OCI-LY3 (cell line): ENCODE results near the gene GIMAP8.

Source experiments
- H2AFZ ChIP-seq: fragments of 200-600, 300-600 bp; shearing (Covaris generic); 2 replicates; pipeline ENCODE4 v1.6.0; 2014; ENCODE audit warnings: antibody characterized with exemption, low read depth, low read length
- H3K27ac ChIP-seq: fragments of 200-600, 300-600 bp; sonication (generic); 2 replicates; pipeline ENCODE4 v1.5.1; 2014; ENCODE audit warnings: mild to moderate bottlenecking, low read length, moderate library complexity, mixed read lengths
- H3K27me3 ChIP-seq: fragments of 200-600, 300-600 bp; sonication (generic); 2 replicates; pipeline ENCODE4 v1.6.1; 2014; ENCODE audit warnings: low read depth, low read length, mixed read lengths
- H3K36me3 ChIP-seq: fragments of 200-600, 300-600 bp; sonication (generic); replicated peaks from 2 replicates; pipeline ENCODE3; 2014; ENCODE audit warnings: low read depth, low read length, mixed read lengths
- H3K4me1 ChIP-seq: fragments of 300-600, 200-600 bp; sonication (generic); 2 replicates; pipeline ENCODE4 v1.6.1; 2014; ENCODE audit warnings: low read length, mixed read lengths
- H3K4me2 ChIP-seq: fragments of 200-600, 300-600 bp; sonication (generic); 2 replicates; pipeline ENCODE4 v1.6.1; 2014; ENCODE audit warnings: low read length, mixed read lengths
- H3K4me3 ChIP-seq: fragments of 300-600, 200-600 bp; sonication (generic); 2 replicates; pipeline ENCODE4 v1.5.1; 2014; ENCODE audit warnings: antibody characterized with exemption, mild to moderate bottlenecking, low read length, moderate library complexity
- H3K79me2 ChIP-seq: fragments of 300-600, 200-600 bp; shearing (Covaris generic); 2 replicates; pipeline ENCODE4 v1.6.1; 2014; ENCODE audit warnings: mild to moderate bottlenecking, low read length, mixed read lengths
- H3K9ac ChIP-seq: fragments of 300-600, 200-600 bp; shearing (Covaris generic); 2 replicates; pipeline ENCODE4 v1.6.0; 2014; ENCODE audit warnings: mild to moderate bottlenecking, low read length, moderate library complexity
- H3K9me3 ChIP-seq: fragments of 200-600, 300-600 bp; shearing (Covaris generic); 2 replicates; pipeline ENCODE4 v1.6.1; 2014; ENCODE audit warnings: low read length, mixed read lengths; ENCODE audit not compliant: insufficient read depth
- H4K20me1 ChIP-seq: fragments of 200-600, 300-600 bp; sonication (generic); 2 replicates; pipeline ENCODE4 v1.6.1; 2016; ENCODE audit warnings: low read length, mixed read lengths; ENCODE audit not compliant: insufficient read depth
- EZH2phosphoT487 ChIP-seq: fragments of 200-600 bp; shearing (Covaris generic); IDR thresholded peaks from 2 replicates; pipeline ENCODE4 v1.6.1; 2018; ENCODE audit warnings: antibody characterized with exemption, mixed run types, low read depth
- TF ChIP-seq, protein P1 (sequence below): fragments of 200-600, 300-600 bp; sonication (generic); IDR thresholded peaks from 2 replicates; pipeline ENCODE4 v1.5.1; 2014; ENCODE audit warnings: antibody characterized with exemption, low read length, low read depth

The GIMAP8 gene

DNA sequence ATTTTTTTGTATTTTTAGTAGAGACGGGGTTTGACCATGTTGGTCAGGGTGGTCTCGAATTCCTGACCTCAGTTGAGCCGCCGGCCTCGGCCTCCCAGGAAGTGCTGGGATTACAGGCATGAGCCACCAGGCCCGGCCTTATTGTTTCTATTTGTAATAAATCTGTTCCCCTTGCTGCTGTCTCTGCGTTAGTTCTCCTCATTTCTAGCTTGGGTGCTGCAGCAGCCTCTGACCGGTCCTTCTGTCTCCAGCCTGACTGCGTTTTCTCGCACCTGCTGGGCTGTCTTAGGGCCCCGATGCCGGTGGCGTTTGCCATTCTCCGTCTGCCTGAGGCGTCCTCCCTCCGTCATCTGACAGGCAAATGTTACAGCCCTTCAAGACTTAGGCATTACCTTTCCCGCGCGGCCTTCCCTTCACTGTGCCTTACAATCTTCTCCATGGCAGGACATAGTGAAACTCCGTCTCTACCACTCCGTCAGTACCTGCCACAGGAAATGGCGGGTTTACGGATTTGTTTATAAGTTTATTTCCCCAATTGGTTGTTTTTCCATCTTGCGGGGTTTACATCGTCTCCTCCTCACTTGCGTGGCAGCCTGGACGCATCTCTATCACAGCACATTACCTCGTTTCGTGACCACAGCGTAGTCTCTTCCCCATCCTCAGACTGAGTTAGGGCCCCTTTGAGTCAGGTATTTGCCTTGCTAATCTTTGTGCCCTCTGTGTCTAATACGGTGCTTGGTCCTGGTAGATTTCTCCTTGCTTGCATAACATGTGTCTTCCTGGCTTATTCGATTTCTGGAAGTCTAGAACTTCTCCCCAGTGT lies 2.3 kb upstream of the GIMAP8 start:
- Histone ChIP-seq H3K36me3 (no peaks in the 10 kb centered on the region), H4K20me1 (no peaks in the 10 kb centered on the region), H3K27ac (peak overlapping the region; percentile 39), H3K4me2 (peak overlapping the region; percentile 86), H3K4me1 (peaks cover 13% of the 10 kb centered on the region), H3K79me2 (no peaks in the 10 kb centered on the region), H3K4me3 (peak overlapping the region; percentile 69), H3K27me3 (peaks cover 14% of the 10 kb centered on the region), H3K9me3 (no peaks in the 10 kb centered on the region), H3K9ac (peak overlapping the region; percentile 41; the same call in 1 of the 2 replicates), H2AFZ (peak overlapping the region; percentile 81)
- no peak for TF ChIP-seq EZH2phosphoT487
- TF ChIP-seq, protein P1, sequence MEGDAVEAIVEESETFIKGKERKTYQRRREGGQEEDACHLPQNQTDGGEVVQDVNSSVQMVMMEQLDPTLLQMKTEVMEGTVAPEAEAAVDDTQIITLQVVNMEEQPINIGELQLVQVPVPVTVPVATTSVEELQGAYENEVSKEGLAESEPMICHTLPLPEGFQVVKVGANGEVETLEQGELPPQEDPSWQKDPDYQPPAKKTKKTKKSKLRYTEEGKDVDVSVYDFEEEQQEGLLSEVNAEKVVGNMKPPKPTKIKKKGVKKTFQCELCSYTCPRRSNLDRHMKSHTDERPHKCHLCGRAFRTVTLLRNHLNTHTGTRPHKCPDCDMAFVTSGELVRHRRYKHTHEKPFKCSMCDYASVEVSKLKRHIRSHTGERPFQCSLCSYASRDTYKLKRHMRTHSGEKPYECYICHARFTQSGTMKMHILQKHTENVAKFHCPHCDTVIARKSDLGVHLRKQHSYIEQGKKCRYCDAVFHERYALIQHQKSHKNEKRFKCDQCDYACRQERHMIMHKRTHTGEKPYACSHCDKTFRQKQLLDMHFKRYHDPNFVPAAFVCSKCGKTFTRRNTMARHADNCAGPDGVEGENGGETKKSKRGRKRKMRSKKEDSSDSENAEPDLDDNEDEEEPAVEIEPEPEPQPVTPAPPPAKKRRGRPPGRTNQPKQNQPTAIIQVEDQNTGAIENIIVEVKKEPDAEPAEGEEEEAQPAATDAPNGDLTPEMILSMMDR = no peak

DNA sequence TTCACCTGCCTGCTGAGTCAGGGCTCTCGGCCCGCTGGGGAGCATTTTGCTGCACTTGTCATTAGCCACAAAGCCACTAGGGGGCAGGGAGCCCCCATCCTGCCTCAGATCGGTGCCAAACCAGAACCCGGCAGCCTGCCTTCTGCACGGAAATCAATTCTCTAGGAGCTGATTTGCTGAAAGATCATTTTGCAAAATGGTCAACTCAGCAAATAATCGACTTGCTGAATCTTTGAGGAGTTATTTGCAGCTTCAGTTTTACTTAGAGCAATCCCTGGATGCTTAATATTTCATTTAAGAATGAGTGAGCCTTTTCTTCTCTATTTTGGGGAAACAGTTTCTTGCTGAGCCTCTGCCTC lies 1.7 kb upstream of the GIMAP8 start:
- H3K9me3 ChIP-seq = no peaks in the 10 kb centered on the region
- H3K4me1 ChIP-seq = peaks cover 13% of the 10 kb centered on the region
- H3K9ac ChIP-seq = peak overlapping the region; percentile 41; the same call in 1 of the 2 replicates
- TF ChIP-seq, protein P1 = peak; percentile 94
- TF ChIP-seq EZH2phosphoT487 = no peak
- peak overlapping the region; percentile 86 for H3K4me2 ChIP-seq
- H3K27me3 ChIP-seq = peaks cover 14% of the 10 kb centered on the region
- H4K20me1 ChIP-seq = no peaks in the 10 kb centered on the region
- peak overlapping the region; percentile 39 for H3K27ac ChIP-seq
- H3K79me2 ChIP-seq = no peaks in the 10 kb centered on the region
- peak overlapping the region; percentile 69 for H3K4me3 ChIP-seq
- peak overlapping the region; percentile 81; the same call in 1 of the 2 replicates for H2AFZ ChIP-seq
- H3K36me3 ChIP-seq = no peaks in the 10 kb centered on the region

DNA sequence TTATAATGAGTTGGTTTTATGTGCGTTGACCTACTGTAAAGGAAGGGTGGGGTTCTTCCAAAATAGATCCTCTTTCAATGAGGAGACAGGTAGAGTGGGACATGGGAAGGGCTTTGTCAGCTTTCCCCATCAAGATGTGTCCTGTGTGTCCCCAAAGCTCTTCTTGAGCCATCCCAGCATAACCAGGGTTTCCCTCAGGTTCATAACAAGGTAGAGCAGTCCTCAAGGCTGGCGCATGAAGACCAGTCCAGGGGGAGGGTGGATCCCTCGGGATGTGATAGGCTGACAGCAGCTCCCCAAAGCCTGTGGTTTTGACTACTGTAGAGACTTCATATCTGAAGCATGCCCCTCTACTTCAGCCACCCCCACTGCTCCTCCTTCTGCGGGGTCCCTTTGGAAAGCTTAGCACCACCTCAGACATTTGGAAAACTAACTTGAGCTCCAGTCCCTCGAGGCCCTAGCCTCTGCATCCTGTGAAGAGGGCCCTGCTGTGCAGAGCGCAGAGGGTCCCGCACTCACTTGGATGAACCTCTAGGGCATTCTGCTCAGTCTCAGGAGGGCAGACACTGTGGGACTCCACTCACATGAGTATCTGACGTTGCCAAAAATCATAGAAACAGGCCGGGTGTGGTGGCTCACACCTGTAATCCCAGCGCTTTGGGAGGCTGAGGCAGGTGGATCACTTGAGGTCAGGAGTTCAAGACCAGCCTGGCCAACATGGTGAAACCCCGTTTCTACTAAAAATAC lies 1.1 kb upstream of the GIMAP8 start:
- H3K36me3 ChIP-seq = no peaks in the 10 kb centered on the region
- H2AFZ ChIP-seq = no peak overlapping the region
- H3K4me3 ChIP-seq = peak overlapping the region; percentile 69
- H3K4me1 ChIP-seq = peaks cover 13% of the 10 kb centered on the region
- H3K27me3 ChIP-seq = peaks cover 14% of the 10 kb centered on the region
- TF ChIP-seq EZH2phosphoT487 = no peak
- TF ChIP-seq, protein P1 = no peak
- peak overlapping the region; percentile 86 for H3K4me2 ChIP-seq
- H3K79me2 ChIP-seq = no peaks in the 10 kb centered on the region
- no peak overlapping the region for H3K27ac ChIP-seq
- H3K9ac ChIP-seq = peak overlapping the region; percentile 24; the same call in 1 of the 2 replicates
- H3K9me3 ChIP-seq = no peaks in the 10 kb centered on the region
- H4K20me1 ChIP-seq = no peaks in the 10 kb centered on the region

DNA sequence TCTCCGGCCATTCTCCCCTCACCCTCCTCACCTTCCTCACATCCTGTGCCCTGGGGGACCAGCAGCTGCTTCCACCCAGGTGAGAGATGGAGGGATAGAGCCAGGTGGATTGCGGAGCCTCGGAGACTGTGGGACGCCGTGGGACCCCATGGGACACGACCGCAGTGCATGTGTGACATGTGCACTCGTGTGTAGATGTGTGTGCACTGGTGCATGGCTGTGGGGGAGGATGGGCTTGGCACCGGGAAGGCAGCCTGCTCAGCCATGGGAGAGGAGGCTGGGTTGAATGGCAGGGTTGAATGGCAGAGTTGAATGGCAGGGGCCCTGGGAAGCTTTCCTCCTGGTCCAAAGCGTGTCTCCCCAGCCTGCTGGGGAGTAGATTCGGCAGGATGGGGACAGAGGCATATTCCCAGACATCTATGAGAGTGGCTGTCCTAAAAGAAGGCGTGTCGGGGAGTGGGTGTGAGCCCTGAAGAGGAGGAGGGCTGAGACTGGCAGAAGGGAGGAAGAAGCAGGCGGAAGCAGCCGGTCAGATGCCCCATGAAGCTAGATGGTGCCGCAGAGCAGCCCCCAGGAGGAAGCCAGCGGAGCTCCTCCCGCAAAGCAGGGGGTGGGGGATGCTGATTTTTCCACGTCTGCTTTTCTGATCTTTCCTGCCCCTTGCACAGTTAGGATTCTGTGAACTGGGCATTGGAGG lies 815 bp downstream of the GIMAP8 start:
- peaks cover 14% of the 10 kb centered on the region for H3K27me3 ChIP-seq

More for the DNA sequence above, 815 bp downstream of the GIMAP8 start:
- H3K4me3 ChIP-seq = no peak overlapping the region
- peaks cover 13% of the 10 kb centered on the region for H3K4me1 ChIP-seq
- no peaks in the 10 kb centered on the region for H3K36me3 ChIP-seq
- no peak overlapping the region for H3K9ac ChIP-seq
- no peaks in the 10 kb centered on the region for H3K79me2 ChIP-seq
- TF ChIP-seq, protein P1 = no peak
- TF ChIP-seq EZH2phosphoT487 = no peak
- no peaks in the 10 kb centered on the region for H4K20me1 ChIP-seq
- H2AFZ ChIP-seq = no peak overlapping the region
- no peak overlapping the region for H3K4me2 ChIP-seq
- H3K27ac ChIP-seq = no peak overlapping the region
- H3K9me3 ChIP-seq = no peaks in the 10 kb centered on the region
